Measurements from ENCODE around the gene APOB.

- TF ChIP-seq, protein P1, sequence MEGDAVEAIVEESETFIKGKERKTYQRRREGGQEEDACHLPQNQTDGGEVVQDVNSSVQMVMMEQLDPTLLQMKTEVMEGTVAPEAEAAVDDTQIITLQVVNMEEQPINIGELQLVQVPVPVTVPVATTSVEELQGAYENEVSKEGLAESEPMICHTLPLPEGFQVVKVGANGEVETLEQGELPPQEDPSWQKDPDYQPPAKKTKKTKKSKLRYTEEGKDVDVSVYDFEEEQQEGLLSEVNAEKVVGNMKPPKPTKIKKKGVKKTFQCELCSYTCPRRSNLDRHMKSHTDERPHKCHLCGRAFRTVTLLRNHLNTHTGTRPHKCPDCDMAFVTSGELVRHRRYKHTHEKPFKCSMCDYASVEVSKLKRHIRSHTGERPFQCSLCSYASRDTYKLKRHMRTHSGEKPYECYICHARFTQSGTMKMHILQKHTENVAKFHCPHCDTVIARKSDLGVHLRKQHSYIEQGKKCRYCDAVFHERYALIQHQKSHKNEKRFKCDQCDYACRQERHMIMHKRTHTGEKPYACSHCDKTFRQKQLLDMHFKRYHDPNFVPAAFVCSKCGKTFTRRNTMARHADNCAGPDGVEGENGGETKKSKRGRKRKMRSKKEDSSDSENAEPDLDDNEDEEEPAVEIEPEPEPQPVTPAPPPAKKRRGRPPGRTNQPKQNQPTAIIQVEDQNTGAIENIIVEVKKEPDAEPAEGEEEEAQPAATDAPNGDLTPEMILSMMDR (IDR thresholded peaks at IDR 0.05): no peak
- TF ChIP-seq EP300 (IDR thresholded peaks at IDR 0.05) (no peak), POLR2A (IDR thresholded peaks at IDR 0.05) (no peak)
Measured at GRCh38 chr2:21026479-21027282, 17.2 kb downstream of the APOB start.
